Stimulated activated CD8-positive, alpha-beta memory T cell treated with anti-CD3 and anti-CD28 coated beads, Interleukin-7, amount 100 ng/mL, for 48 hours (primary cell): ENCODE results near the gene HTATIP2.
"Not testable (repeated sequence)": the region's sequence is repeated elsewhere in the genome, so short reads cannot be mapped to it uniquely, and the experiment has no call there.

Source experiments
- DNase-seq, 2 donors: peaks; one replicate each; pipeline ENCODE4 v3.0.0-alpha.2; 2020; ENCODE audit warnings: low read depth in 1 of 2; ENCODE audit errors: extremely low read depth in 1 of 2

Gene HTATIP2

DNA sequence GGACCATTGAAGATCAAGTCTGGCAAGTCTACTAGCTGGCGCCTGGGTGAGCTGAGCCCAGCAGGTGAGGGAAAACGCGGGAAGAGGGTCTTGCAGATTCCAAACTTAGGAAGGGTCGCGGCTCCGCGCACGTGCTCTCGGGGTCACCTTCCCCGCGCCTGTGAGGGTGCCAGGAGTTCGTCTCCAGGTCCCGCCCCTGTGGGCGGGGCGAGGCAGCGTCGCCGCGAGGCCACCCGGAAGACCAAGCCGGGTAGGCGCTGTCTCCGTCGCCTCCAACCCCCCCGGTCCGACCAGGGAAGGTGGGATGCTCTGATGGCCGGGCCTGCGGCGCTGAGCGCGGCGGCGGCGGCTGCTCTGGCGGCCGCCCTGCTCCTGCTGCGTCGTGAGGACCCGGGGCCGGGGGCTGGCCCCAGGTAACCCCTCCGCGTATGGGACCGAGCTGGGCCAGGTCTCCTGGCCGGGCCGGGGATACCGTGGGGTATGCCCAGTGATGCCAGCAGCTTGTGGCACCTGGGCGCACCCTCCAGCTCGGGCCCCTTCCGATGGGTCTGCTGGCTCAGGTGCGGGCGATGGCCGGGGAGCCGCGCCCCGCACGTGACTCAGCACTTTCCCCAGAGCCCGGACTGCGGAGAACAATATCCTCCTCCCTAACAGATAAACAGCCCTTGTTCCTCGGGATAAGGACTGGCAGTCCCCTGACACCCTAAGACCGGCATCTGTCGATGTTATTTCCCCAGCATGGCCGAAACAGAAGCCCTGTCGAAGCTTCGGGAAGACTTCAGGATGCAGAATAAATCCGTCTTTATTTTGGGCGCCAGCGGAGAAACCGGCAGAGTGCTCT is at the start of gene HTATIP2:
HTATIP2 (plus strand) TSS at position 215 of the 841 bp plus-strand sequence; CDS start at position 739, 524 bp downstream.
- DNase-seq, result peak in 1 of 2 donors; percentile 55

DNA sequence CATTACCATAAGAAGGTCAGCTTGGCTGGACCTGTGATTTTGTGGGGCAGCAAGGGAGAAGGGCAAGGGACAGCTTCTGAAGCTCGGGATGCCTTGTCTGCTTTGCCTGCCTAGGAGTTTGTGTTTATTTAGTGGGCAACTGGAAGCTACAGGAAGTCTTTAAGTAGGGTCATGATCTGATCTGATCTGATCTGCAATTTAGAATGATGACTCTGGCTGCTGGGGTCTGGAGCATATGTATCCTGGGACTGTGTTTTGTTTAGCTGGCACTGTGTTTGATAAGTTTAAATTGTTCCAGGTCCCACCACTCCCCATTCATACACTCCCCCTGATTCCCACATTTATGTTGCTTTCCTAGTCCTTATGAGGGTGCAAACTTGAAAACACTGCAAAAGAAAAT is 47.7 kb upstream of the HTATIP2 start:
- DNase-seq, result no peak

DNA sequence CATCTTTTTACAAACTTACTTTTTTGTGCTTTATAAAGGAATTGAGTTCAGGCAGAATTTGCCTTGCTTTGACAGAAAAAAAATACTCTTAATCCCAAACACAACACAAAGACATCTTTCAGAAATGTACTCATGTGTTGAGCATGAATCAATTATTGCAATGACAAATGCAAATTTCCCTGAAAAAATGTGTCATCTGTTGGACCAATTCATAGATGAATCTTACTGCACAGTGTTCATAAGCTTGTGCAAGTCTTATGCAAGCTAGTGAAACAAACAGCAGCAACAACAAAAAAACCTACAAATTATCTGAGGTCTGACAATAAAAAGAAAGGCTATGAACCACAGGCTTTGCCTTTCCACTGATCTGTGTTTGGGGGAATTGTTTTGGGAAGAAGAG is 42.3 kb upstream of the HTATIP2 start:
- no peak for DNase-seq

DNA sequence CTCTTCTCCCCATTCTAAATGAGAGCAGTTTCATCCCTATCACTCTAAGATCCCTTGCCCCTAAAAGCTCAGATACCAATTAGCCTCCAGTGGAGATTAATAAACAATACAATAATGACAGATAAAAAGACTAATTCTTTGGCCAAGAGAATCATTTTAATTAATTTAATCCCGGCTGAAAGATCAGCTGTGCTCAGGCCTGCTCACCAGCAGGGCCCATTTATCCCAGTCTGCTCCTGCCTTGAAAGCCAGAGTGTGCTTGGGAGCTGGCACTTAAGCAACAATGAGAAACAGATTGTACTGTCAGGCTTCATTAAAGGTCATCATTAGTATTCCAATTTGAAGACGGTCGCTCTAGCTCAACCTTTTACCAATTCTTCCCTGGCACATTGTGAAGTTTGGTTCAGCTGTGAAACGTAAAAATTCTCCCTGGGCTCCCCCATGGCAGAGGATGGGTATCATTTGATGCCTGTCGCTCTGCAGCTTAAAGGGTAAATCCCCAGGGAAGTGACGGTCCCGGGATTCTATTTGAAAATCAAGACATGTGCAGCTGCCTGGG is 36.1 kb upstream of the HTATIP2 start:
- DNase-seq, result no peak

DNA sequence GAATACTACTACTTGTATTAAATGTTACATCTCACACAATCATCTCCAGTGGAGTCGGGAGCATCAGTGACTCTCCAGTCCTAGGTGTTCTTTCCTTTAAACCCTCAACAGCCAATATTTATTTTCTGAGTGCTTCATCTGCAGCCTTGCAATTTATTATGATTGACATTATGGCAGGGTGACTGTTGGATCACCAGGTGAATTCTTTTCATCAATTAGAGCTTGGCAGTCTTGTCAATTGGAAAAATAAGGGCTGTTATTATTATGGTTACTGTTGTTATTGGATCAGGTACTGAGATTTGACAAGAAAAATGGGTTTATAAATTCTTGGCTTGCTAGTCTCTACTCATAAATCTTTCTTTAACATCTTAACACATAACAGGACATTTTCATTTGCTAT is 27.5 kb upstream of the HTATIP2 start:
- no peak for DNase-seq

DNA sequence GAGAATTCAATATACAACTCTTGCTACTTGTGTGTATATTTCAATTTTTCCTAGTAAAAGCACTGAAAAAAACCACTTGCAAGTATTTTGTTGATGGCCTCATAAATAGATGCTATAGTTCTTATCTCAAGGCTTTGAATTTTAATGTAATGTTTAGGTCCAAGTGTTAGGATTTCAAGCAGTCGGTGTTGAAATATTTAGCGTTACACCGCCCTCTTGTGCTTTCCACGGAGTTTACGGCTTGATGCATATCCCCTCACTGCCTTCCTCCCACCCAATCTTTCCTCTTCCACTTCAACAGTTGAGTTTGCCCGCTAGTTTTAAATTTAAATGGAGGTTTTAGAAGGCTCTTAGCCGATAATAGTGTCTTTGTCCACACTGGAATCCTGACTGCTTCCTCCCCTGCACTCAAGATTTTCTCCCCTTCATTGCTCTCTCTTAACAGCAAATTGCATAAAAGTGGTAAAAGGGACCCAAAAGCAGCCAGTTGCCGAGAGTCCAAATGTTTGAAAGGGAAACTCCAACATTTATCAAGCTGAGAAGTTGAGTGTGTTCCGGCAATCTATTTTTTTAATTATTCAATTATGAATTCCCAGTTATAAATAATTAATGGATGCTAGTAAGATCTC is 25.9 kb upstream of the HTATIP2 start:
- no peak for DNase-seq

DNA sequence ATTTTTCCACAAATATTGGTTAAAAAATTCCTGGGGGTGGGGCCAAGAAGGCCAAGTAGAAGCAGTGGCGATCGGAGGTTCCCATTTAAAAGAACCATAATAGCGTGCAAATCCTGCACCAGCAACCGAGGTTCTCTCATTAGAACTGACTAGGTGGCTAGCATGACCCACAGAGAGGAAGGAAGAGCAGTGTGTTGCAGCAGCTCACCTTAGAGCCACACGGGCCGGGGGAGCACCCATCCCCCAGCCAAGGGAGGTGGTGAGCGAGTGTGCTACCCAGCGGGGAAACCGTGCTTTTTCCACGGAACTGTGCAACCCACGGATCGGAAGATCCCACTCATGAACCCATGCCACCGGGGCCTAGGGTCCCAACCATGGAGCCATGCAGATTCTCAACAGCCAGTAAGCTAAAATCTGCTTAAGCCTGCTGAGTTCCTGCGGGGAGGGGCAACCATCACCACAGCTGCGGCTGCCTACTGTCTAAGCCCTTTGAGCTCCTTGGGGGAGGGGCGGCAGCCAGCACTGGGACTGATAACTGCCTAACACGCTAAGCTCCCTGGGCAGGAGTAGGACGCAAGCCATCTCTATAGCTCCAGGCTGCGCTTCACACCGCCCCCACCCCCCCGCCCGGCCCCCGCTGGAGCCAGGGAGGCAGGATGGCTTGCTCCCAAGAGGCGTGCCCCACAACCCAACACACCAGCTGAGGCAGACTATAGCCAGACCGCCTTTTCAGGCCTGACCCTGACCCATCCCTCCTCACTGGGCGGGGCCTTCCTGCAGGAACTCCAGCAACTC is 21.0 kb upstream of the HTATIP2 start:
- no peak for DNase-seq

DNA sequence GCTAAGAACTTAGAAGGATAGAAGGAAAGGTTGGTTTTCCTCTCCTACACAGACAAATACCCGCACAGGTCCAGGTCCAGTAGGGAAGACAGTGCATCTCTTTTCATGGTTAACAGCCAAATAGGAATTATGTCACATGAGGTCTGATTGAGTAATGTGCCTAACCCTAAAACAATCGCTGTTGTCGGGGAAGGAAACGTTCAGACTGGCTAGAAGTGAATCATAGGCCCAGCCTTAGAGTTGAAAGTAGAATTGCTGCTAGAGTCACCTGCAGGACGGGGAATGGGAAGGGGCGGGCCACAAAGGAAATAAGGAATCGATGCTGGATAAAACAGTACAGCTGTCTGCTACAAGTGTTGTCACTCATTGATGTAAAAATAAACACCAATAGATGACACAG is 12.4 kb upstream of the HTATIP2 start:
- DNase-seq, result no peak

DNA sequence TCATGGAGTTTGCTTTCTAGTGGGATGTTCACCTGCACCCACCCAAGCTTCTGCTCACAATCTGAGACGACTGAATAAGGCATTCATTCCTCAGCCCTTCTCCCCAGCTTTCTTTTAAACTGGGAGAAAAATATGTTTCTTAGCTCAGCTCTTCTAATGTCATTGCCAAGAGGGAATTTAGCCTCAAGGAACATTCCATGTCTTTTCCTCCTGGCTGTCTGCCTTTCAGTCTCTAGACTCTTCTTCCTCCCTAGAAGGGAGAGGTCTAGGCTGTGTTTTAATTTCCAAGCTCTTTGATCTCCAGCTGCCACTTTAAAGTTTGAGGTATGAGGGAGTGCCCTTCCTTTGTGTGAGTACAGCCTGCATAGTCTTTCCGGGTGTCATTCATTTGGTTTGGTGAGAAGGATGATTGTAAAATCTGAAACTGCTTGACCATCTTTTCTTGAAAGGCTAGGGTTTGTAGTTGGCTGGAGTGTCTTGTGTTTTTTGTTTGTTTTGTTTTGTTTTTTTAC is 11.7 kb upstream of the HTATIP2 start:
- DNase-seq, result no peak

DNA sequence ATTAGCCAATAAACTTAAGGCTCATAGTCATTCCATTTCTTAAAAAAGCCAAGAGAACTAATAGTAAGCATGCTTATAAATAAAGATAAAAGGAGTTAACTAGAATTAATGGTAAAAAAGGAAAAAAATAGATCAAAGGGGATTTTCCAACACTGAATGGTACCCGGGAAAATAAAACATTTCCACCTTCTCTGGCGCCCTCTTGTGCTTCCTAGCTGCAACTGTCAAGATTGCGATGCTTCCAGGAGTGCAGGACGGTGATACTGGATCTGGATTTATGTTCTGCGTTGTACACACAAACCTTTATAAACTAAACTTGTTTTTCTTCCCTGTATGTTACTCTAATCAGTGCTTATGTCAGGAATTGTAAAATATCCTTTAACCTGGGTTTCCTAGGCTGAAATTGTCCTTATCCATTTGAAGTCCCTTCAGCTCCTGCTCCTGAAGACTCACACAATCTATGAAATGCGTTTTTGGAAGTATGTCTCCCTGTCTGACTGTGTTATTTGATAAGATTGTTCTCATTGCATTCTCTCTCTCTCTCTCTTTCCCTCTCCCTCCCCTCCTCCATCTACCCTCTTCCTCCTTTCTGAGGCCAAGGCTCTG is 9.6 kb upstream of the HTATIP2 start:
- no peak for DNase-seq

DNA sequence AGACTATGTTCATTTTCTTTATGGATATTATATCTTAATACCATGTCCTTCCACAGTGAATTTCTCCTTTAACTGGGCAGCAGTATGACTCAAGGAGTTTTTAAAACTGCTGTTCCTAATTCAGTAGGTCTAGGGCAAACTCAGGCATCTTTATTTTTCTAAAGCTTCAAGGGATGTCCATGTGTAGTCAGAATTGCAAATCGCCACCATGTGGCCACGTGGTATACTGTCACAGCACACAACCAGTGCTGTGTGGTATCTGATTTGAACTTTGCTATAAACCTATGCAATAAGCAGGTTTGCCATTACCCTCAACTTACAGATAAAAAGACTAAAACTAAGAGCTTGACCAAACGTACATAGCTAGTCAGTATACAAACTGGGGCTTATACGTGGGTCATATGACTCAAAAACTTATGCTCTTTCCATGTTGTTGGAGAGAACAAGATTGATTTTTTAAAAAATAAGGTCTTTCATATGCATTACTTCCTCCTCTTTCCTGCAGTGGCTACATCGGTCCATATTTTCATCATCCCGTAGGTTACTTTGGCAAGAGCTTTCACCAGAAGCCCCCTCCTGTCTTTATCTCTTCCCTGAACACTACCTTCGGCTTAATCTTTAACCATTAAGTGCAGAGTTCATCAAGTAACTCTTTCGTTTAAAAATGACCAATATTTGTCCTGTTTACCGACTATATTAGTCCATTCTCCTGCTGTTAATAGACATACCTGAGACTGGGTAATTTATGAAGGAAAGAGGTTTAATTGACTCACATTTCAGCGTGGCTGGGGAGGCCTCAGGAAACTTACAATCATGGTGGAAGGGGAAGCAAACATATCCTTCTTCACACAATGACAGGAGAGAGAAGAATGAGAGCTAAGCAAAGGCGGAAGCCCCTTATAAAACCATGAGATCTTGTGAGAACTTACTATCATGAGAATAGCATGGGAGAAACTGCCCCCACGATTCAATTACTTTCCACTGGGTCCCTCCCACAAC is 8.0 kb upstream of the HTATIP2 start:
- DNase-seq, result no peak

DNA sequence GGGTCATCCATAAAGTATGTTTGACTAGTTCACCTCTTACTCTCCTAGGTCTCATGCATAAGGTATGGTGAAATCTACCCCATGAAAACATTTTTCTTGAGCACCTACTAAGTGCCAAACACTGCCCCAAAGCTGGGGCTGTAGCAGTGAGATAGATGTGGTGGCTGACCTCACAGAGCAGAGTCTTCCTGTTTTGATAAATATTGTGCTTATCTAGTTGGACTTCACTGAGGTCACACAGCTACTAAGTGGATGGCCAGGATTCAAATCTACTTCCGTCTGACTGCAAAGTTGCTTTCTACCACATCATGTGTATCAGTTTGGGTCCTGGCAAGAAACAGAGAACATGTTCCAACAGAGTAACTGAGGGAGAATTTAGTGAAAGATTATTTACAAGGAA is 6.4 kb upstream of the HTATIP2 start:
- no peak for DNase-seq

DNA sequence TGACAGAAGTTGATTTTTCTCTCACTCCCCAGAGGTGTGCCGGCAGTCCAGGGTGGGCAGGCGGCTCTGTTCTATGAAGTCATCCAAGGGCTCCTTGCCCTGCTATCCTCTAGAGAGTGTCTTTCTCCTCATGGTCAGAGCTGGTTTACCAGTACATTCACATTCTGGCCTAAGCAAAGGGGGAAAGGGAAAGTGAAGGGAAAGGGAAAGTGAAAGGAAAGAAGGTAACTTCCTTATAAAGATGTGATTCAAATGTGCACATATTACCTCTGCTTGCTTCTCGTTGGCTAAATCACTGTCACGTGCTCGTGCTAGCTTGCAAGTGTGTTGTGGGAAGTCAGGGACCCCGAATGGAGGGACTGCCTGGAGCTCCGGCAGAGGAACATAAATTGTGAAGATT is 2.9 kb upstream of the HTATIP2 start:
- no peak for DNase-seq

DNA sequence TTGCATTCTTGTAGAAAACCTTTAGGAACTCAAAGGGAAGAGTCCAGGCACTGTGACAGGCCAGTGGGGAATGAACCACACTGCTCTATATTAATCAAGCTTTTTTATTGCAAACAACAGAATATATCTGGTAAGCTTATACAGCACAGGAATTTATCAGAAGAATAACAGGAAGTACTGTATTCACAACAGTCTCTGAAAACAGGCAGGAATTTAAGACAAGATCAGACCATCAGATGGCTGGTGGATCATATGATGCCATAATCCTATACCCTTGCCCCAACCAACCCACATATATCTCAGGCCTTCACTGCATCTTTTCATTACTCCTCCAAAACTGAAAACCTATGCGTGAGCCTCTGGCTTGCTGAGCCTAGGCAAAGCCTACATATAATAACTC is 1.0 kb upstream of the HTATIP2 start:
- DNase-seq, result no peak

DNA sequence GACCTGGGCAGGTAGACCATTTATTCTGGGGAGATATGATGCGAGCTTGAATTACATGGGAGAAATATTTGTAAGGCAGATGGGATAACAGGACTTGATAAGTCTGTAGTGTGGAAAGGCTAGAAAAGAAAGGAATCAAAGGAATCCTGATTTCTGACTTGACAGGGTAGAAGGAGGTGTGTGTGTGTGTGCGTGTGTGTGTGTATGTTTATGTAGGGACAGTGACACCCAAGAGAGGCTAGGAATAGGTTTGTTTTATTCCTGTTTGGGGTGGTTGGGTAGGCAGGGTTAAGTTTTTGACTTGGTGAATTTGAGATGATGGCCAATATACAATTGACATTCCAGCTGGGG is 390 bp upstream of the HTATIP2 start:
- DNase-seq, result no peak

DNA sequence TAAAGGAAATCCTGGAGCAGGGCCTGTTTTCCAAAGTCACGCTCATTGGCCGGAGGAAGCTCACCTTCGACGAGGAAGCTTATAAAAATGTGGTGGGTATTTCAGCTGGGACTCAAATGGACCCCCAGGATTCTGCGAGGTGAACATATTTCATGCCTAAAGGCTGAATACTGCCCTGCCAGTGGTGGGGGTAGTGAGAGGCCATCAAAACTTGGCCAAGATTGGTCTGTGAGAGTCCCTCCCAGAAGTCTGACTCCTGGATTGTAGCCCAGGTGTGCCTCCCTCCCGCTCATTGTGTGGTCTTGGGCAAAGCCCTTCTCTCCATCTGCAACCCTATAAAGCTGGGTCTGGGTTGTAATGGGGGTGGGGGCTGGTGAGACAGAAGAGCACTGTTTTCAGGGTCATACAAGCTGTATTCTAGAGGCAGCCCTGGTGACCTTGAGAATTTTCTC is 853 bp downstream of the HTATIP2 start:
- DNase-seq, result no peak

DNA sequence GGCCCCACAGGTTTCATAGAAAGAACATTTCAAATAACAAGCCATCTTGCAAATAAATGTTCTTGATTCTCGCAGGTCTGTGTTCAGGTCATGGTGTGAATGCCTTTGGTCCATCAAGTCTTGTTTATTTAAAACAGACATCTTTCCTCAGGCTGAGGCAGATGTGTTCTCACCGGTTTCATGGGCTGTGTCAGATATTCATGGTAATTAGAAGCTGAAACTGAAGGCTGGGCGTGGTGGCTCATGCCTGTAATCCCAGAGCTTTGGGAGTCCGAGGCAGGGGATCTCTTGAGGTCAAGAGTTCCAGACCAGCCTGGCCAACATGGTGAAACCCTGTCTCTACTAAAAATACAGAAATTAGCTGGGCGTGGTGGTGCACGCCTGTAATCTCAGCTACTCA is 2.0 kb downstream of the HTATIP2 start:
- DNase-seq, result not testable (repeated sequence)

DNA sequence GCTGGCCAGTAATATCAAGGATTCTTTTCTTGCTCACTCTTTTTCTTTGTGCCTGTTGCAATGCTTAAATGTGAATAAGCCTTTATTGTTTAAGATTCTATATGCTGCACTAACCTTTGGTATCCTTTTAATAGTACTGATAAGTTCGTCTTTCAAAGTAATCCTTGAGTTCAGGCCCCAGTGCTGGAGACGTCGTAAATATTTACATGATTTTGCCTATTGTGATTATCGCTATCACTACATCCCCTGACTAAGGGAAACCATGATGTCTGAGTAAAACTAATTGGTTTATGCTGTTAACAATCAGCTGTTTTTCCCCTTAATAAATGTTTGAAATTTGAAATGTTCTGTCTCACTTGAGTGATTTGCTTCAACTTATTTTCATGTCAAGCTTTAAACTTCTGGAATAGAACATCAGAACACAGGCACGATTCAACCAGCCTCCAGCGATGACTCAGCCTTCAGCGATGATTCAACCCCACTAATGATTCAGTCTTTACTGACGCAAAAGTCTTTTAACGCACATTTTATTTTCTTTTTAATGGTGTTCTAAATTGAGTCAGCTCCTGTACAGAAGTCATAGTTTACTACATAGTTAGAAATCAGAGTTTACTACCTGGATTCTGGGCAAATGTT is 3.9 kb downstream of the HTATIP2 start:
- peak in 1 of 2 donors; percentile 63 for DNase-seq

DNA sequence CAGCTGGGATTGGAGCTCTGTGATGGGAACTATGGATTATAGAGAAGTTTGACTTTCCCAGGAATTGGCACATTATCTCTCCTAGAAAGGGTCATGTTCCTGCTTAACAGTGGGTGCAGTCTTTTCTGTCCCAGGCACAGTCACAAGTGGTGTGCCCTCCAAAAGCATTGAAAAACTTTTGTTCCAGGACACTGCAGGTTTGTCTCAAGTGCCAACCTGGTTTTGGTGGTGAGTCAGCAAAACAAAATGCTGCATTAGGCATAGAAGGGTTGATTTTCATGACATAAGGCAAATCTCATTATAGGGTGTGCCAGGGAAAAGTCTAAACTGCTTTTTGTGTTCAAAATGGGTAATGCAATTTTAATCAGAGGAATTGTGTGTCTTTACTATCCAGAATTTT is 4.9 kb downstream of the HTATIP2 start:
- no peak for DNase-seq
